Measurements from ENCODE around the gene WSB2.
"Not testable (repeated sequence)": the region's sequence is repeated elsewhere in the genome, so short reads cannot be mapped to it uniquely, and the experiment has no call there.

WSB2 gene

DNA sequence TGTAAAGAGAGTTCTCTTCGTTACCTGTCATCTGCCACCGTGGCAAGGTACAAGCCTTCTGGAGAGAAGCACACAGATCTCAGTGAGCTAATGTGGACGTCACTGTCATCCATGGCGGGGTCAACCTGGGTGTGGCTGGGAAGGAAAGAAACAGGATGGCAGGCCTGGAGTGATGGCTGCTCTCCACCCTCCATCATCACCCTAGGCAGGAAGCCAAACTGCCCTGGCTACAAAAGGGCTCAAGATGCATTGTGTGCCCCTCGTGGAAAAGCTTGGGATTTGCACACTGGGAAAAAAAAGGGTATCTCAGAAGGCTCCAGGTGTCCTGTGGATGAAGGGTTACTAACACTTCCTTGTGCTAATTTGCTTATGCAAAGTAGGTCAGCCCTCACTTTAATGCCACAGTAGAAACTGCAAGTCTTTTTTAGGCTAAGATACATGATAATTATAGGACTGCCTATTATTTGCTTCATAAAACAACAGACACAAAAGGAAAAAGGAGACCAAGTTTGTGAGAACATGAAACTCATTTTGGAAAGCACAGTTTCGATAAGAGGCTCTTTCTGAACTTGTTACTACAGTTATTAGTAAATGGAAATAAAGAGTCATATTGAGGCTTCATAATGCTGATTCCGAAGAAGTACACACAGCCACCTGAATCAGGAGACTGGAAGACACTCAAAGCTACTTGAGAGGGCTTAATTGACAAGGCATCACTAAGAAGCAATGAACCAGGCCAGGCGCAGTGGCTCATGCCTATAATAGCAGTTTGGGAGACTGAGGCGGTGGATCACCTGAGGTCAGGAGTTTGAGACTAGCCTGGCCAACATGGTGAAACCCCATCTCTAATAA lies 25.6 kb downstream of the WSB2 start:
- in situ Hi-C loops (cut with MboI; ENCODE audit: low sequenced_read_pairs): no loop called here

DNA sequence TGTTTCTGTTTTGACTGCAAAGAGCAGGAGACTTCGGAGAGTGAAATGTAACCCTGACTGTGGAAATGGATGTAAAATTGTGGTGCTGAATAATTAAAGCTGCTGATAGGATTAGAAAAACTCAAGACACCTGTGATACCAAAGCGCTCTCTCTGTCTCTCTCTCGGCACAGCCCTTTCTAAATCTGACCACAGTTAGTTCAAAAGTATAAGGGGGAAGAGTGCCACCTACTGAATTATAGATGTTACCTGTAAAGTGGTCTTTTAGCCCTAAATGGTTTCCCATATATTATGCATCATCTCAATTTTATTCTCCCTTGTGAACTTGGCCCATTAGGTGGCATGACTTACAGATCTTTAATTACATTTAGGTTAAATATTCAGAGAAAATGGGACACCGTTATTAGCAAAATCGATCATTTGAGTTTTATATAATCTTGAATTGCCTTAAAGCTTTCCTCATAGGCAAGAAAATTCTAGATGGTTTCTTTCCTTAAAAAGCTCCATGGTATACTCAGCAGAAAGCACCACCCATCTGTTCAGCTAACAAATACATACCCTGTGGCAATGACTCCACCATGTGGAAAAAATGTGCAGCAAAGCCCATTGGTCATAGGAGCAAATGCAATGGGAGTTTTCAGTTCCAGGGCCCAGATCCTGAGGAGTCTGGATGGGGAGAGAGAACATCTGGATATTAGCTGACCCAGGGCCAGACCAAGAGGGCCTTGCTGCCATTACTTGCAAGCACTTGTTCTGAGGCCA lies 26.4 kb downstream of the WSB2 start:
- in situ Hi-C loops (cut with MboI; ENCODE audit: low sequenced_read_pairs): no loop called here

DNA sequence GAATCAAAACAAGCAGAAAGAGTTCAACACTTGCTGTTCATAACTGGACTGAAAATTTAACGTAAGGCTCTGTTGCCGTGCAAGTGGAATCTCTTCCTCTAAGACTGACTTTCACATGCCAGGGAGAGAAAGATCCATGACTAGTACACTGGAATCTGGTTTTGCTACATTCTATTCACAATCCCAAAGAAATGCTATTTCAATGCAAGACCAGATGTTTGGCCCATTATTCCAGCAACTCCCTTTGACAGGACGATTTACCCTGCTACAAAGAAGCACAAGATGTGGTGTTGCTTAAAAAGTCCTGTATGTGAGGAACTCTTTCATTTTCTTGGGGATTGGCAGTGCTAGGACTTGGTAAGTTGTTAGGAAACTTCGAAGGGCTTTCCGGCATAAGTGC lies 27.1 kb downstream of the WSB2 start:
- in situ Hi-C loops (cut with MboI; ENCODE audit: low sequenced_read_pairs): no loop called here

GRCh38 chr12:118033323-118033722 lies 27.7 kb downstream of the WSB2 start:
- in situ Hi-C loops (cut with MboI; ENCODE audit: low sequenced_read_pairs): no loop called here

GRCh38 chr12:118032188-118032587 lies 28.8 kb downstream of the WSB2 start:
- in situ Hi-C loops (cut with MboI; ENCODE audit: low sequenced_read_pairs): no loop called here

DNA sequence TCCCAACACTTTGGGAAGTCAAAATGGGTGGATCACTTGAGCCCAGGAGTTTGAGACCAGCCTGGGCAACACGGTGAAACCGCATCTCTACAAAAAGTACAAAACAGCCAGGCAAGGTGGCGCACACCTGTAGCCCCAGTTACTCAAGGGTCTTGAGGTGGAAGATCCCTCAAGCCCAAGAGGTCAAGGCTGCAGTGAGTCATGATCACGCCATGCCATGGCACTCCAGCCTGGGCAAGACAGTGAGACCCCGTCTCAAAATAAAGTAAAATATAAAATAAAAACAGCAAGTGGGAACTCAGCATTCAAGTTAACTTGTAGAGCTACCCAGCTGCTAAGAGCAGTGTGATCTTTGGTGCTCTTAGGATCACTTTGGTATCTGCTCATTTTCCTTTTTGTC lies 31.8 kb downstream of the WSB2 start:
- in situ Hi-C loops (cut with MboI; ENCODE audit: low sequenced_read_pairs): no loop called here

GRCh38 chr12:118025168-118025567 lies 35.8 kb downstream of the WSB2 start:
- in situ Hi-C loops (cut with MboI; ENCODE audit: low sequenced_read_pairs): no loop called here

DNA sequence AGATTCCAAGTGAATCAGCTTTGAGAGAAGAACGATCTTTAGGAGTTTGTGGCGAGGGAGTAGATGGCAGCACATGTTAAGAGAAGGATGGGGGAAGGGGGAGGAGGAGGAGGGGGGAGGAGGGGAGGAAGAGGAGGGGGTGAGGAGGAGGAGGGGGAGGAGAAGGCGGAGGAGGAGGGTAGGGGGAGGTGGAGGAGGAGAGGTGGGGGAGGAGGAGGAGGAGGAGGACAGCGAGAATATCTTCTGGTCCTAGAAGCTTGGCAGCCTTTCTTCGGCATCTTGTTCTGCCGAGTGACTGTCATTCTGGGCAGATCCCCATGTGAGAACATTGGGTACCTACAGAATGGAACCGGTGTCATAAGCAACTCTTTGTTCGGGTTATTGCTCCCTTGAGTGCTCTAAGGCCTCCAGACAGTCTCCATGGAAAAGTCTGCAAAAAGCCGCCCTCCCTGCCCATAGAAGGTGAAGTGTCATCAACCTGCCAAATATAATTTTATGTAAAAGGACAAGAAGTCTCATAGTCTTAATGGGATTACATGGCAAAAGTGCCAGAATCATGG lies 37.6 kb downstream of the WSB2 start:
- in situ Hi-C loops (cut with MboI; ENCODE audit: low sequenced_read_pairs): no loop called here

DNA sequence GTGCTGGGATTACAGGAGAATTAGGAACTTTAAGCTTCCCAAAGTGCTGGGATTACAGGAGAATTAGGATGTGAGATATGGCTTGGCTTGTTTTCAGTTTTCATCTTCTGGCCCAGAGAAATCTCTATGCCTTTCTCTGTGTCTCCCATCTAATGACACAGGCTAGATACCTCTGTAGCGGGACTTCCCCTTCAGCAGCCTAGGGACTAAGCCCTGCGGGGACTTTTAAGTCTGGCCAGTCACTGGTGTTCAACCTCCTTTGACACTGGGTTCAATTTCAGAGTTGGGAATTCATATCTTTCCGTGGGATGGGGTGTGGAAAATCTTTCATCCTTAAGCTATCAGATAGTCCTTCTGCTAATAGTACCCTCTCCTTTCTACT lies 38.3 kb downstream of the WSB2 start:
- in situ Hi-C loops (cut with MboI; ENCODE audit: low sequenced_read_pairs): no loop called here

DNA sequence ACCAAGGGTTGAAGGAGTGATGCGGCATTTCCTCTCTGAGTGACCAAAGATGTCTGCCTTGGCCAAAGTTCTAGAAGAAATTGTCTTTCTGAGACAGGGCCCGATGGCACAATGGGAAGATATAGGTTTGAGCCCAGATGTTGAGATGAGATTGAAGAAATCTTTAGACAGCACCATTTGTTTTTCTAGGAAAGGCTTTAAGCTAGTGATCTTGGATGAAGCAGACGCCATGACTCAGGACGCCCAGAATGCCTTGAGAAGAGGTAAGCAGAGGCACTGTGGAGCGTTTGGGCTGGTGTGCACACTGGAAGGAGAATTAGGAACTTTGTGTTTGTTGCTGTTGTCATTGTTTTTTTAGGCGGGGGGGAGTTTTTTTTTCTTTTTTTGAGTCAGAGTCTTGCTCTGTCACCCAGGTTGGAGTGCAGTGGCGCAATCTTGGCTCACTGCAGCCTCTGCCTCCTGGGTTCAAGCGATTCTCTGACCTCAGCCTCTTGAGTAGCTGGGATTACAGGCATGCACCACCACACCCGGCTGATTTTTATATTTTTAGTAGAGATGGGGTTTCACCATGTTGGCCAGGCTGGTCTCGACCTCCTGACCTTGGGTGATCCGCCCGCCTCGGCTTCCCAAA lies 38.8 kb downstream of the WSB2 start:
- in situ Hi-C loops (cut with MboI; ENCODE audit: low sequenced_read_pairs): not testable (repeated sequence)

- in situ Hi-C loops (cut with MboI; ENCODE audit: low sequenced_read_pairs): no loop called here
Measured at GRCh38 chr12:118020036-118020435, 40.9 kb downstream of the WSB2 start.

DNA sequence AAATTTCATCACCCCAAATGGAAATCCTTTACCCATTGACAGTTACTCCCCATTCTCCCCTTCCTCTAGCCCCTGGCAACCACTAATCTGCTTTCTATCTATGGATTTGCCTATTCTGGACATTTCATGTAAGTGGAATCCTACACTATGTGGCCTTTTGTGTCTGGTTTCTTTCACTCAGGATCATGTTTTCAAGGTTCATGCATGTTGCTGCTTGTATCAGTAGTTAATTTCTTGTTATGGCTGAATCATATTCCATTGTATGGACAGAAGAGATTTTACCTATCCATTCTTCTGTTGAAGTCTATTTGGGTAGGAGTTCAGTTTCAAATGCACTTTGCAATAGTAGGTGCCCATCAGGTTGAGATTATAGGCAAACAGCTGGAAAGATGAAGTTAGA lies 43.1 kb downstream of the WSB2 start:
- in situ Hi-C loops (cut with MboI; ENCODE audit: low sequenced_read_pairs): no loop called here

DNA sequence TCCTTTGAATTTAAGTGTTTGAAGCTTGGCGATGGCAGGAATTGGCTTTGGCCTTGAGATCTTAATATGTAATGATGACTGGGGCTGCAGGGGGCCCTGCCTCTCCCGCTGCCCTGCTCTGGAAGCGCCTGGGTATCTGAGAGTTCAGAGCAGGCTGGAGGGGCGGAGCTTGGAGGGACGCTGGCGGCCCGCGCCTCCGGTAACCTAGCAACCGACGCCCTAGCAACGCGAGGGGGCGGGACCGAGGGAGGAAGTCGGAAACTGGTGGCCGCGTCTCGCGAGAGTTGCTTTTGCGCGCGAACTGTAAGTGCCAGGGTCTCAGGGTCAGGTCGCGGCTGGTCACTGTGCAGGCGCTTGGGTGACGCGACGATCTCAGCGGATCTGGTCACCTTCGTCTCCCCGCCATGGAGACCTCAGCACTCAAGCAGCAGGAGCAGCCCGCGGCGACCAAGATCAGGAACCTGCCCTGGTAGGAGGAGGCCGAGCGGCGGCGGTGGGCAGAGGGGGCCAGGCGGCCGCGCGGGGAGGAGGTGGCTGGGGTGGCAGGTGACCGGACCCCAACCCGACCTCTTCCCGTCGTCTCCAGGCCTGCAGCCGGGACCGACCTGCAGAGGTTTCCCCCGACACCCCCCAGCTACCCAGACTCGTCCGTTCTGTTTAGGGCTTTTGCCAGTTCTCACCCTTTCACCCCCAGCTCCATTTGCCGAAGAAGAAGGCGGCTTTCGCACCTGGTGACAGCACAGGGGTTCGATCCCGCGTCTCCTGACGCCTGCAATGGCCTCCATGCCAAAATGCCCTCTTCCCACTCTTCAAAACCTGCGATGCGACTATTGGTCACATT lies 44.3 kb downstream of the WSB2 start, which contains the start of gene RFC5:
Gene RFC5, plus strand, starts transcription at position 280 of the 841 bp plus-strand sequence. Its CDS starts 125 bp downstream, at position 405.
- in situ Hi-C loops (cut with MboI; ENCODE audit: low sequenced_read_pairs): no loop called here

DNA sequence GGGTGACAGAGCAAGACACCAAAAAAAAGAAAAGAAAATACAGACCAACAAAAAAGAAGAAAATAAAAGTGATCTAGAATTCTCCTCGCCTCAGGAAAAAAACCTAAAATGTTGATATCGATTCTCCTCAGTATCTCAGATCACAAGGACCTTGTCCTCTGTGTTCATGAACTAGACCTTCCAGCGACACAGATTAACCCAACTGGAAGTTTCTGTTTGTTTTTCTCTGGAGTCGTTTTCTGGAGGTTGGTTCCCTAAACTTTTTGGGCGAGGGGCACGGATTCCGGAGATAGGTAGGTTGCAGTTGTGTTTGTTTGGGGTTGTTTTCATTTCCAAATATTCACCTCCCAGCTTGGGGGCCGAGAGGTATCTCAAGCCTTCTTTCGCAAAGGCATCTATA lies 45.0 kb downstream of the WSB2 start:
- in situ Hi-C loops (cut with MboI; ENCODE audit: low sequenced_read_pairs): no loop called here

- in situ Hi-C loops (cut with MboI; ENCODE audit: low sequenced_read_pairs): no loop called here
Measured at GRCh38 chr12:118015306-118015705, 45.7 kb downstream of the WSB2 start.

DNA sequence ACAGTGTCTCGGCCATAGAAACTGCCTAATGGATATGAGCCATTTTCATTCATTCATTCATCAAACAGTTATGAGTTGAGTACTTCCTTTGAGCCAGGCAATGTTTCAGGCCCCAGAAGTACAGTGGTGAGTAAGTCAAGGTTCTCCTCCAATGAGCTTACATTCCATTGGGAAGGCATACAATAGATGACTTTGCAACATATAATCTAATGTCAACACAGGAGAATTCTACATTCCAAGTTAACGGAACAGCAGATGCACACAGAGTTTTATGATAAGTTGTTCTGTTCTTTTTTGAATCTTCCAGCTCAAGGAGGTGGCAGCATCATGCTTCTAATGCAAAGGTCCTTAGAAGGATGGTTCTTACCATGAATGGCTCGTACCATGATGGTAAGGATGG lies 47.7 kb downstream of the WSB2 start:
- in situ Hi-C loops (cut with MboI; ENCODE audit: low sequenced_read_pairs): no loop called here

DNA sequence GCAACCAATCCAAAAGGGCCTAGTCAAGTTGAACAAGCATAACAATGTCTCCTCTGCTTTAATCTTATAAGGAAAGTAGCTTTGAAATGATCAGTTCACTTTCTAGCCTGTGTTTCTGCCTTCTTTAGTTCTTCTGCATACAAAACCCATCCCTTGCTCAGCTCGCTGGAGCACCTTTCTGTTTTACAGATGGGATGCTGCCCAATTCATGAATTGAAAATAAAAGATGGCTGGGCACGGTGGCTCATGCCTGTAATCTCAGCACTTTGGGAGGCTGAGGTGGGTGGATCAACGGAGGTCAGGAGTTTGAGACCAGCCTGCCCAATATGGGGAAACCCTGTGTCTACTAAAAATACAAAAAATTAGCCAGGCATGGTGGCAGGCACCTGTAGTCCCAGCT lies 49.0 kb downstream of the WSB2 start:
- in situ Hi-C loops (cut with MboI; ENCODE audit: low sequenced_read_pairs): no loop called here

DNA sequence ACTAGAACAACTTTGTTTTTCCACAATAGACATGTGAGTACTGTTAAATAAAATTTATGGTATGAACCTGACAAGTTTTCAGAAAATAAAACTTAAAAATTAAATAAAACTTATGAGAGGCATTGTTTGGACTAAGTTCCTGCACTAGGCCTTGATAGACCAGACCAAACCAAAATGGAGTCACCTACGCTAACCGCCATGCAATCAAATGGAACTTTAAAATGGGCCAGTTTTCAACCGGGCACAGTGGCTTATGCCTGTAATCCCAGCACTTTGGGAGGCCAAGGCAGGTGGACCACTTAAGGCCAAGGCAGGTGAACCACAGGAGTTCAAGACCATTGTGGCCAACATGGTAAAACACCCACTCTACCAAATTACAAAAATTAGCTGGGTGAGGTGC lies 49.6 kb downstream of the WSB2 start:
- in situ Hi-C loops (cut with MboI; ENCODE audit: low sequenced_read_pairs): no loop called here

DNA sequence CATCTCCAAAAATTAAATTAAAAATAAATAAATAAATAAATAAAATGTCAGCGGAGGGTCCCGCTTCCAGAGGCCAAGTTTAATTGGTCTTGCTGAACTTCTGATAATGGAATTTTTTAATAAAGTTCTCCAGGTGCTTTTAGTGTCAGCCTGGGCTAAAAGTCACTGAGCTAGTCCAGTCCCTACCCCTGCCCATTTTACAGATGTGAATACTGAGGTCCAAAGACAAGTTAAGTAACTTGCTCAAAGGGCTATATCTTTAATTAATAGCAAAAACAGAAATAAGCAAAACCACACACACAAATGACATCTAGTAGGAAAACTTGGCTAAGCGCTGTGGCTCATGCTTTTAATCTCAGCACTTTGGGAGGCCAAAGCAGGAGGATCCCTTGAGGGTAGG lies 50.1 kb downstream of the WSB2 start:
- in situ Hi-C loops (cut with MboI; ENCODE audit: low sequenced_read_pairs): no loop called here

- in situ Hi-C loops (cut with MboI; ENCODE audit: low sequenced_read_pairs): loop anchor here (5.0 kb wide), 1 partner anchor 352 kb away; no protein-coding TSS in a partner anchor
Measured at GRCh38 chr12:117999806-118000205, 61.2 kb downstream of the WSB2 start.

Data from HL-60/S4 treated with retinoic acid at 250 ng/mL for 4 days and 3 days (cell line).